ENCODE measurements around the gene PLCB3. TPM values are rescaled to one million over a fixed set of nuclear protein-coding genes. Genes with fewer than 3 reads are reported as not detected.

PLCB3 gene
- total and polyA plus RNA-seq, 2 of the 13 experiments (the other 11 are each of a cell fraction or from before 2014, with no cell fraction given), result 7.5 to 13.8 TPM

DNA sequence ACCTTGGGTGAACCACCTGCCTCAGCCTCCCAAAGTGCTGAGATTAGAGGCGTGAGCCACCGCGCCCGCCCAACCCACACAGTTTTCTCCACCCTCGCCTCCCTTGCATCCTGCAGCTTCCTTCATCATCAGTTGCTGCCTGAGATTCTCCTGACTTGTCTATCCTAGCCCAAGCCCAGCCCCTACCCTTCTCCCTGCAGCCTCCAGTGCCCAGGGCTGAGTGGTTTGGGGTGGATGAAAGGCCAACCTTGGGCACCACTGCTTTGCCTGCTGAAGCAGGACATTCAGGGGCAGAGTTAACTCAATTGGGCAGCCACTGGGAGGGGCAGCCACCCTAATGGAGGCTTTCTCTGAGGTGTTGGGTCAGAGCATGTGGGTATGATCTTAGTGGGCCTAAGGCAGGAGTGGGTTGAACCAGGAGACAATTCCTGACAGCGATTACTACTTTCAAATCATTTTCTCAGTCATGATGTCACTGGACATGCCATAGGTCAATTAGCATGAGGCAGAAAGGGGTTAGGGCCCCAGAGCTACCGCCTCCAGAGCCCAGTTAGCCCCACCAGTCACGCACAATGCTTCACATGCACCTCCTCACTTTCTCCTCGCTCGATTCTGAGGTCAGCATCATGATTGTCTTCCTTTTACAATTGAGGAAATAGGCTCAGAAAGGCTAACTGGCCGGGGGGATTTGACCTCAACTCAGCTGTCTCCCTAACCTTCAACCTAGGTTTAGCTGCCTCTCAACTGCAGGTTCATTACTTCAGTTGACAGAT is 11.5 kb upstream of the PLCB3 start:
- Histone ChIP-seq H3K27me3 (ENCODE audit: control insufficient read depth in 1 of 2, insufficient read depth in 2 of 2, low read length in 2 of 2) (no peaks in the 10 kb centered on the region; a peak in 1 of 5 replicates), H3K4me2 (ENCODE audit: low read depth, low read length) (peak overlapping the region; percentile 100), H2AFZ (ENCODE audit: low read length) (no peak overlapping the region), H3K4me1 (ENCODE audit: insufficient read depth, low read length) (peaks cover 67% of the 10 kb centered on the region), H3K79me2 (ENCODE audit: insufficient read depth, low read length) (peaks cover 16% of the 10 kb centered on the region), H3K9me3 (ENCODE audit: low read length) (no peaks in the 10 kb centered on the region), H3K36me3 (replicated peaks in 1 of 2; ENCODE audit: control insufficient read depth in 1 of 2, insufficient read depth in 2 of 2, low read length in 2 of 2) (peaks cover 0 to 11% of the 10 kb centered on the region in 2 experiments; a peak in 3 of 5 replicates), H3K4me3 (replicated peaks in 1 of 3; ENCODE audit: insufficient read depth in 1 of 3, low read depth in 2 of 3, low read length in 3 of 3) (peak overlapping the region; percentile 63 to 90 (median 84)), H3K27ac (ENCODE audit: extremely low read length, insufficient read depth, low read length) (peak overlapping the region; percentile 91), H3K9ac (ENCODE audit: insufficient read depth, low read depth, low read length) (peak overlapping the region; percentile 92), H4K20me1 (ENCODE audit: insufficient read depth, low read length) (no peaks in the 10 kb centered on the region)
- ATAC-seq (no peak), FAIRE-seq (no peak), DNase-seq (ENCODE audit: low spot score) (no peak)
- WGBS (ENCODE audit: low lambda C conversion rate), result 83% methylated on average over 11 of the region's 11 CpGs
- no TSS peak for BruUV-seq (replicated peaks)
- intact Hi-C loops (cut with micrococcal nuclease; ENCODE audit: unreplicated experiment), result loop anchor here (5.0 kb wide), 1 partner anchor 53 kb away; the partner anchor contains the start of gene STIP1
- CTCF ChIA-PET (ENCODE audit: low intra/inter-chr PET ratio, low total read pairs), result no interaction called here
- in situ Hi-C loops (cut with HindIII; ENCODE audit: extremely low pct_ligation_motif_present, low pct_unique_long_range_greater_than_20kb), result loop anchor here (5.0 kb wide), 1 partner anchor 62 kb away; the partner anchor contains the start of gene CATSPERZ
- POLR2A ChIA-PET, result no interaction called here
- TF ChIP-seq SRY (CRISPR knock-in tag; IDR thresholded peaks at IDR 0.05) (peak; percentile 10; the same call in 1 of the 2 replicates), TFE3 (CRISPR knock-in tag; IDR thresholded peaks at IDR 0.05) (no peak), ZNF609 (CRISPR knock-in tag; IDR thresholded peaks at IDR 0.05; ENCODE audit: borderline replicate concordance) (no peak), JUNB (CRISPR knock-in tag; IDR thresholded peaks at IDR 0.05; ENCODE audit: borderline replicate concordance) (0 out of 2 replicates have a peak, but pooled peaks have one; percentile 12), ZNF724P (CRISPR knock-in tag; IDR thresholded peaks at IDR 0.05; ENCODE audit: borderline replicate concordance) (no peak), PAX8 (CRISPR knock-in tag; IDR thresholded peaks at IDR 0.05; ENCODE audit: borderline replicate concordance) (0 out of 2 replicates have a peak, but pooled peaks have one; percentile 47), BHLHE40 (IDR thresholded peaks at IDR 0.05; ENCODE audit: low read length) (no peak), BCL6 (CRISPR knock-in tag; IDR thresholded peaks at IDR 0.05) (no peak)
- TF ChIP-seq, protein P1, sequence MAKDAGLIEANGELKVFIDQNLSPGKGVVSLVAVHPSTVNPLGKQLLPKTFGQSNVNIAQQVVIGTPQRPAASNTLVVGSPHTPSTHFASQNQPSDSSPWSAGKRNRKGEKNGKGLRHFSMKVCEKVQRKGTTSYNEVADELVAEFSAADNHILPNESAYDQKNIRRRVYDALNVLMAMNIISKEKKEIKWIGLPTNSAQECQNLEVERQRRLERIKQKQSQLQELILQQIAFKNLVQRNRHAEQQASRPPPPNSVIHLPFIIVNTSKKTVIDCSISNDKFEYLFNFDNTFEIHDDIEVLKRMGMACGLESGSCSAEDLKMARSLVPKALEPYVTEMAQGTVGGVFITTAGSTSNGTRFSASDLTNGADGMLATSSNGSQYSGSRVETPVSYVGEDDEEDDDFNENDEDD (CRISPR knock-in tag; IDR thresholded peaks at IDR 0.05; ENCODE audit: borderline replicate concordance), result no peak
- TF ChIP-seq, protein P2, sequence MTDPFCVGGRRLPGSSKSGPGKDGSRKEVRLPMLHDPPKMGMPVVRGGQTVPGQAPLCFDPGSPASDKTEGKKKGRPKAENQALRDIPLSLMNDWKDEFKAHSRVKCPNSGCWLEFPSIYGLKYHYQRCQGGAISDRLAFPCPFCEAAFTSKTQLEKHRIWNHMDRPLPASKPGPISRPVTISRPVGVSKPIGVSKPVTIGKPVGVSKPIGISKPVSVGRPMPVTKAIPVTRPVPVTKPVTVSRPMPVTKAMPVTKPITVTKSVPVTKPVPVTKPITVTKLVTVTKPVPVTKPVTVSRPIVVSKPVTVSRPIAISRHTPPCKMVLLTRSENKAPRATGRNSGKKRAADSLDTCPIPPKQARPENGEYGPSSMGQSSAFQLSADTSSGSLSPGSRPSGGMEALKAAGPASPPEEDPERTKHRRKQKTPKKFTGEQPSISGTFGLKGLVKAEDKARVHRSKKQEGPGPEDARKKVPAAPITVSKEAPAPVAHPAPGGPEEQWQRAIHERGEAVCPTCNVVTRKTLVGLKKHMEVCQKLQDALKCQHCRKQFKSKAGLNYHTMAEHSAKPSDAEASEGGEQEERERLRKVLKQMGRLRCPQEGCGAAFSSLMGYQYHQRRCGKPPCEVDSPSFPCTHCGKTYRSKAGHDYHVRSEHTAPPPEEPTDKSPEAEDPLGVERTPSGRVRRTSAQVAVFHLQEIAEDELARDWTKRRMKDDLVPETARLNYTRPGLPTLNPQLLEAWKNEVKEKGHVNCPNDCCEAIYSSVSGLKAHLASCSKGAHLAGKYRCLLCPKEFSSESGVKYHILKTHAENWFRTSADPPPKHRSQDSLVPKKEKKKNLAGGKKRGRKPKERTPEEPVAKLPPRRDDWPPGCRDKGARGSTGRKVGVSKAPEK (CRISPR knock-in tag; IDR thresholded peaks at IDR 0.05; ENCODE audit: borderline replicate concordance), result no peak
